ACHN (cell line): ENCODE data around the gene RAB21.

Source experiments
- DNase-seq: peaks from one replicate; pipeline ENCODE4 v3.0.0-alpha.2; 2015
- in situ Hi-C: cut with HindIII; loops from 2 replicates; pipeline ENCODE4 v1.10.0; 2017; ENCODE audit warnings: low sequenced_read_pairs, low pct_ligation_motif_present, low pct_unique_long_range_greater_than_20kb

RAB21 gene

DNA sequence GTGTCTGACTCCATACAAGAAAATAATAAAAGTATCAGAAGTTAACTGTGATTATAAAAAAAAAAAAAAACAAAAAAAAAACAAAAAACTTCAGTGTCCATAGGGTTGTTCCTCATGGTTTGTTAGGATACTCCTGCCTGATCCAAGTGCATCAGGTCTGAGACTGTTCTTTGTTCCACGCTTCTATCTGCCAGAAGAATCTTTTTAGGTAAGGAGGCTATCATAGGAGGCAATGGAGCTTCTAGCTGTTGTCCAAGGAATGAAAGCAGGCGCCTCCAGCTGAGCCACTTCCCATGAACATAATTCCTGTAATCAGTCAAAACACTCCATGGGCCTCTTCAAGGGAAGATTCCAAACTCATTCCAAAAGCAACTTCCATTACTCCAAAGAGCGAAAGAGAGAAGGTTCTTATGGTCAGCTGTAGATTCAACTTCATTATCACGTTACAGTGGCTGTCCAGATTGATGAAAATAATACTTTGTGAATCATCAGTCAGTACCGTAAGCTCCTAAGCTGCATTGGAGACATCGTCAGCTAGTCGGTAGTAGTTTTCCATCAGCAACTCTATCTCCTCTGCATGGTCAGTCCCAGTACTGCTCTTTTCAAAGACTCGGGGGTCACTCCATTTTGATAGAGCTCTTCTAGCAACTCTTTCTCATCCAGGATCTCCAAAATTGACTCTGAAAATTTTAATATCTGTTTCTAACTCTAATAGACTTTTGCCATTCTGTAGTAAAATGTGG, 94.6 kb downstream of the RAB21 start:
- in situ Hi-C loops, result no loop called here
- DNase-seq, result no peak
